Measurements from ENCODE around the gene ATP5MK. TPM values are rescaled to one million over a fixed set of nuclear protein-coding genes. Genes with fewer than 3 reads are reported as not detected.

ATP5MK gene
- total and polyA plus RNA-seq, 2 of the 8 experiments (the other 6 are each of a cell fraction or from before 2014, with no cell fraction given): 280 to 312 TPM

DNA sequence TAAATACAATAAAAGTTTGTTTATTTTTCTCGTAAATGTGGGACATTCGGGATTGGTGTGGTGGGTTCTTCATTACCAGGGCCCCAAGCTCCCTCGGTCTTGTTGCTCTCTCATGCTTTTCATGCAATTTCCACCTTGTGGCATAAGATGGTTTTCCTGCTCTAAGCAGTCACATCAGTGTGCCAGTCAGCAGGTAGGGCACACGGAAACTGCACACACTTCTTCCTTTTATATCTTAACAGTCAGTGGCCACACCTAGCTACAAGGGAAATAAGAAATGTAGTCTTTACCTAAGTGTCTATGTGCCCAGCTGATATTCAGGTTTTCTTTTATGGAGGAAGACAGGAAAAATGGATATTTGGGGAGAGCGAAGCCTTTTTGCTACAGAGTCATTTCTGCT lies 22.0 kb downstream of the ATP5MK start:
- POLR2A ChIA-PET (ENCODE audit: partially characterized antibody): no interaction called here
- no peaks in the 10 kb centered on the region; the same call in 1 of the 2 replicates for H3K79me1 ChIP-seq (ENCODE audit: low read depth, low read length)
- no peak overlapping the region for H3K27ac ChIP-seq (ENCODE audit: low read depth, low read length)
- no peak overlapping the region for H2BK20ac ChIP-seq (ENCODE audit: low read length)
- no peak overlapping the region for H3K23ac ChIP-seq (ENCODE audit: insufficient read length)
- no peak for DNase-seq (ENCODE audit: low read depth in 1 of 2, low spot score in 2 of 2)
- no peak overlapping the region for H4K91ac ChIP-seq (replicated peaks; ENCODE audit: insufficient read length, low read length)
- H3K4me2 ChIP-seq (ENCODE audit: insufficient read depth in 1 of 2, low read depth in 2 of 2, low read length in 2 of 2): no peak overlapping the region
- no peaks in the 10 kb centered on the region; the same call in 1 of the 2 replicates for H3K23me2 ChIP-seq (ENCODE audit: low read depth, low read length)
- H3K9me3 ChIP-seq (ENCODE audit: insufficient read depth in 2 of 2, low read depth in 1 of 2, low read length in 1 of 2): no peaks in the 10 kb centered on the region
- no peak overlapping the region for H2AFZ ChIP-seq (ENCODE audit: low read length)
- no peak overlapping the region for H3K56ac ChIP-seq (replicated peaks; ENCODE audit: insufficient read length, low read depth, low read length)
- H3K18ac ChIP-seq (ENCODE audit: extremely low read depth, low read length): no peak overlapping the region
- no peak overlapping the region for H2BK5ac ChIP-seq (ENCODE audit: low read depth, low read length)
- 90% methylated on average over 5 of the region's 5 CpGs; no CpG with 5 or more reads in 1 of the 2 experiments for WGBS, 2 experiments (ENCODE audit: extremely low coverage in 1 of 2, insufficient coverage in 1 of 2, insufficient read length in 1 of 2, insufficient replicate concordance in 2 of 2, low coverage in 1 of 2, low lambda C conversion rate in 2 of 2, missing lambda C conversion rate in 1 of 2)
- peaks cover 3 to 19% (median 7%) of the 10 kb centered on the region in 4 experiments; a peak in 4 of 8 replicates for H3K36me3 ChIP-seq (ENCODE audit: control insufficient read depth in 2 of 4, insufficient read depth in 4 of 4, low read length in 3 of 4)
- H2BK12ac ChIP-seq (ENCODE audit: low read depth, low read length): no peak overlapping the region
- no peak overlapping the region for H4K5ac ChIP-seq (ENCODE audit: insufficient read length, low read depth, low read length)
- H3K14ac ChIP-seq (ENCODE audit: insufficient read length): no peak overlapping the region
- no peak overlapping the region for H3K4ac ChIP-seq (replicated peaks; ENCODE audit: insufficient read length, low read depth, low read length)
- CTCF ChIA-PET (ENCODE audit: partially characterized antibody): interaction anchor here (0.6 to 1.5 kb wide), 4 partner anchors 14 to 867 kb away, joined by 3 to 5 read pairs (median 4); no protein-coding TSS in a partner anchor
- H3K4me3 ChIP-seq (ENCODE audit: extremely low read depth in 1 of 4, insufficient read depth in 2 of 4, low read depth in 3 of 4, low read length in 4 of 4): no peak overlapping the region
- H2AK5ac ChIP-seq (ENCODE audit: low read depth, low read length): no peak overlapping the region
- H3K27me3 ChIP-seq (replicated peaks in 1 of 4; ENCODE audit: control insufficient read depth in 3 of 4, extremely low read depth in 1 of 4, insufficient read depth in 3 of 4, low read length in 3 of 4): no peaks in the 10 kb centered on the region
- peaks cover 0 to 8% of the 10 kb centered on the region in 2 experiments; a peak in 1 of 4 replicates for H3K79me2 ChIP-seq (ENCODE audit: control insufficient read depth in 1 of 2, insufficient read depth in 2 of 2, low read length in 2 of 2)
- no peak overlapping the region for H2BK120ac ChIP-seq (replicated peaks; ENCODE audit: low read depth, low read length)
- no peak overlapping the region for H4K8ac ChIP-seq (ENCODE audit: extremely low read depth, insufficient read depth, low read length)
- no peak overlapping the region for H3K9ac ChIP-seq (replicated peaks in 1 of 4; ENCODE audit: extremely low read depth in 1 of 4, low read depth in 3 of 4, low read length in 3 of 4)
- no peak for FAIRE-seq
- no peak overlapping the region for H2BK15ac ChIP-seq (ENCODE audit: low read length)
- TF ChIP-seq YY1 (IDR thresholded peaks at IDR 0.05; ENCODE audit: low read depth, low read length) (no peak), CTCF (IDR thresholded peaks at IDR 0.05; ENCODE audit: control extremely low read depth in 1 of 3, insufficient read depth in 1 of 3, low read depth in 1 of 3, low read length in 3 of 3) (no peak), TAF1 (IDR thresholded peaks at IDR 0.05; ENCODE audit: low read depth, low read length) (no peak), HDAC6 (IDR thresholded peaks at IDR 0.05; ENCODE audit: low read depth, low read length) (no peak), CREB1 (IDR thresholded peaks at IDR 0.05) (no peak)
- H3K4me1 ChIP-seq (replicated peaks in 1 of 4; ENCODE audit: control insufficient read depth in 3 of 4, insufficient read depth in 4 of 4, low read length in 3 of 4): no peaks in the 10 kb centered on the region
- peaks cover 0 to 1% of the 10 kb centered on the region in 2 experiments for H4K20me1 ChIP-seq (replicated peaks in 1 of 2; ENCODE audit: control insufficient read depth in 1 of 2, insufficient read depth in 2 of 2, low read length in 2 of 2)

Data from H1 (cell line).